Left ventricle myocardium inferior (tissue), 1 donor: ENCODE data around the gene ARHGAP26. TPM values are rescaled to one million over a fixed set of nuclear protein-coding genes. Genes with fewer than 3 reads are reported as not detected.

ENCODE experiments used
- DNase-seq: peaks from one replicate; pipeline ENCODE4 v3.0.0-alpha.2; 2020
- H3K27ac ChIP-seq: fragments of 200-600 bp; replicated peaks from 2 replicates; pipeline ENCODE4 v1.8.0; 2021
- H3K27me3 ChIP-seq: fragments of 200-600 bp; 2 replicates; pipeline ENCODE4 v1.8.0; 2021; ENCODE audit warnings: low read depth
- H3K36me3 ChIP-seq: fragments of 200-600 bp; 2 replicates; pipeline ENCODE4 v1.8.0; 2021
- H3K4me1 ChIP-seq: fragments of 200-600 bp; 2 replicates; pipeline ENCODE4 v1.8.0; 2021
- H3K4me3 ChIP-seq: fragments of 200-600 bp; 2 replicates; pipeline ENCODE4 v1.8.0; 2021; ENCODE audit warnings: mild to moderate bottlenecking, moderate library complexity
- H3K9me3 ChIP-seq: fragments of 200-600 bp; replicated peaks from 2 replicates; pipeline ENCODE4 v1.8.0; 2021
- intact Hi-C: fragments of 100-400 bp; cut with micrococcal nuclease; formaldehyde crosslinking; loops from one replicate; pipeline ENCODE4 v1.11.0; 2022
- total RNA-seq: library from RNA; stranded (reverse); fragmentation: NEBNext Ultra II Directional; extraction: Animal tissue kit (Norgen Biotek cat#: 25700); gene quantifications from one replicate; pipeline ENCODE4 v1.2.1, GENCODE V29; 2021
- TF ChIP-seq, protein P1 (sequence below): fragments of 200-600 bp; IDR thresholded peaks from 2 replicates; pipeline ENCODE4 v1.8.0; 2021; ENCODE audit warnings: antibody characterized with exemption, mild to moderate bottlenecking, borderline replicate concordance
- donor health status: DM: no; HTN: yes; CAD: no; lungs with severe emphysema.

ARHGAP26 gene
- total RNA-seq, 1 donor from 2014 or later = 35.7 TPM

DNA sequence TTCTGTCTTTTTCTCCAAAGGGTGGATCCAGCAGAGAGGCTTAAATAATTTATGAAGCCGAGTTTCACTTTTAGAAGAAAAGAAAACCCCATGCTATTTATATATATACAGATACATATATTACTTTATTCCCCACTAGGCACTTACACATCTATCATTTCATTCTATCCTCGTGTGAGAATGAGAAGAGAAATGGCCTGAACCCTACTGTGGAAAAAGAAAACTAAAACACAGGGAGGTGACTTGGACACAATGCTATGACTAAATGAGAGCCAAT is 438.1 kb downstream of the ARHGAP26 start:
- Histone ChIP-seq H3K4me1 (peaks cover 70% of the 10 kb centered on the region), H3K4me3 (no peak overlapping the region), H3K27me3 (no peaks in the 10 kb centered on the region), H3K27ac (peak overlapping the region; percentile 56), H3K9me3 (no peaks in the 10 kb centered on the region), H3K36me3 (no peaks in the 10 kb centered on the region)
- TF ChIP-seq, protein P1, sequence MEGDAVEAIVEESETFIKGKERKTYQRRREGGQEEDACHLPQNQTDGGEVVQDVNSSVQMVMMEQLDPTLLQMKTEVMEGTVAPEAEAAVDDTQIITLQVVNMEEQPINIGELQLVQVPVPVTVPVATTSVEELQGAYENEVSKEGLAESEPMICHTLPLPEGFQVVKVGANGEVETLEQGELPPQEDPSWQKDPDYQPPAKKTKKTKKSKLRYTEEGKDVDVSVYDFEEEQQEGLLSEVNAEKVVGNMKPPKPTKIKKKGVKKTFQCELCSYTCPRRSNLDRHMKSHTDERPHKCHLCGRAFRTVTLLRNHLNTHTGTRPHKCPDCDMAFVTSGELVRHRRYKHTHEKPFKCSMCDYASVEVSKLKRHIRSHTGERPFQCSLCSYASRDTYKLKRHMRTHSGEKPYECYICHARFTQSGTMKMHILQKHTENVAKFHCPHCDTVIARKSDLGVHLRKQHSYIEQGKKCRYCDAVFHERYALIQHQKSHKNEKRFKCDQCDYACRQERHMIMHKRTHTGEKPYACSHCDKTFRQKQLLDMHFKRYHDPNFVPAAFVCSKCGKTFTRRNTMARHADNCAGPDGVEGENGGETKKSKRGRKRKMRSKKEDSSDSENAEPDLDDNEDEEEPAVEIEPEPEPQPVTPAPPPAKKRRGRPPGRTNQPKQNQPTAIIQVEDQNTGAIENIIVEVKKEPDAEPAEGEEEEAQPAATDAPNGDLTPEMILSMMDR = no peak
- intact Hi-C loops = no loop called here
- DNase-seq = no peak

DNA sequence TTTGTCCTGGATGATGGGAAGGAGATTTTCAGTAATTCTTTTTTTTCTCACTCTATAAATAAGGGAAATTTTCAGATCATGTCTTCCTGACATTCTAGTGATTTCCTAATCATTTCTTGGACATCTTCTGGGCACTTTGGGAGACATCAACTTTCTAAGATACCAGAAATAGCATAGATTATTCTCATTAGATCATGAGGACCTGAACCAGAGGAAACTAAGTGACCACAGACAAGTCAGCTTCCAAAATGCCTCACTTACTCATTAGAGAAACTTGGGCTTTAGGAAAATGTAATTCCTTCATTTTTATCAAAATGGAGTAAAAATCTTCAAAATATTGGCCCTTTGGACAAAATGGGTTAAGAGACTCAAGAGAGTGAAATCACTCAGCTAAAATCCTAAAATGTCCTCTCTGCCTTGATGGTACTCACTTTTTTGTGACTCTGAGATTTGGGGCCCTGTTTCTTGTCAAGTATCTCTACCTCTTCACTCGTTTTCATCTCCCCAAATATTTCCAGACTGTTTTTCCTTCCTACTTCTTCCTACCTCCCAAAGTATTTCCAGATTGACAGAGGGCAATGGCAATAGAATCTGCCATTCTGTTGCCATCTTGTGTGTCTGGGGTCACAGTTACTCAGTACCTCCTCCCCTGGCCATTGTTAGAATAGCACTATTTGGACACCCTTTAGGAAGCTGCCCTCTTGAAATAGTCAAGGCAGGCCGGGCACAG is 438.8 kb downstream of the ARHGAP26 start:
- H3K27ac ChIP-seq = peak overlapping the region; percentile 56
- TF ChIP-seq, protein P1 = no peak
- H3K36me3 ChIP-seq = no peaks in the 10 kb centered on the region
- H3K4me3 ChIP-seq = no peak overlapping the region
- H3K9me3 ChIP-seq = no peaks in the 10 kb centered on the region
- H3K4me1 ChIP-seq = peaks cover 75% of the 10 kb centered on the region
- intact Hi-C loops = no loop called here
- DNase-seq = no peak
- no peaks in the 10 kb centered on the region for H3K27me3 ChIP-seq

DNA sequence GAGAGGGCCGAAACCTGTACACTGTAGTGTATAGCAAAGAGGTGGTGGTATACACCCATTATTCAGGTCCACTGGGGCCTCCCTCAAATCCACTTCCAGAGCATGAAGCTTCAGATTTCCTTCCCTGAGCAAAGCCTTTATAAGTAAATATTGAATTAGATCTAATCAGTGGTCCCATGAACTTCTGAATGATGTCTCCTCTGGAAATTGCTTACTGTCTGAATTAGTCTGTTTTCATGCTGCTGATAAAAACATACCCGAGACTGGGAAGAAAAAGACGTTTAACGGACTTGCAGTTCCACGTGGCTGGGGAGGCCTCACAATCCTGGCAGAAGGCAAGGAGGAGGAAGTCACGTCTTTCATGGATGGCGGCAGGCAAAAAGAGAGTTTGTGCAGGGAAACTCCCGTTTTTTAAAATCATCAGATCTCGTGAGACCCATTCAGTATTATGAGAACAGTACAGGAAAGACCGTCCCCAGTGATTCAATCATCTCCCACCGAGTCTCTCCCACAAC is 439.8 kb downstream of the ARHGAP26 start:
- intact Hi-C loops = no loop called here
- H3K4me1 ChIP-seq = peaks cover 78% of the 10 kb centered on the region
- H3K4me3 ChIP-seq = no peak overlapping the region

DNA sequence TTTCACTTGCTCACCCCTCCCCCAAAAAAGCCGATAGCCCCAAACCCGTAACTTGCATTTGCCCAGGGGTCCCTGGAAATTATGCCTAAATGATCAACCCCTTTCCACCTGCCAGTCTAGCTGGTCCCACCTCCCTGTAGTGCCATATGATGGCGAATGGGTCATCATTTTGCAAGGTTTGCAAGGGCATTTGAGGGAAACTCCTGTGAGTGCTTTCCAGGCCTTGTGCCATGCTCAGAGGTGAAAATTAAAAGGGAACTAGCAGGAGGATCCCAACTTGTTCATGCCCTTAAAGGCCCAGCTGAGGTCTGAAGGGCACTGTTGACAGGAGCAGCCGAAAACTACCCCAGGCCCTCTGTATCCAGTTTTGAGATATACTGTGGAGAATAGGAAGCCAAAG is 440.4 kb downstream of the ARHGAP26 start:
- DNase-seq = no peak
- H3K4me3 ChIP-seq = no peak overlapping the region
- no peaks in the 10 kb centered on the region for H3K27me3 ChIP-seq
- peaks cover 71% of the 10 kb centered on the region for H3K4me1 ChIP-seq
- H3K27ac ChIP-seq = peak overlapping the region; percentile 21
- TF ChIP-seq, protein P1 = no peak
- intact Hi-C loops = no loop called here
- H3K9me3 ChIP-seq = no peaks in the 10 kb centered on the region
- peaks cover 11% of the 10 kb centered on the region for H3K36me3 ChIP-seq

More for the DNA sequence above, 439.8 kb downstream of the ARHGAP26 start:
- Histone ChIP-seq H3K9me3 (no peaks in the 10 kb centered on the region), H3K36me3 (peaks cover 8% of the 10 kb centered on the region), H3K27ac (peak overlapping the region; percentile 21), H3K27me3 (no peaks in the 10 kb centered on the region)
- no peak for DNase-seq
- TF ChIP-seq, protein P1 = no peak

DNA sequence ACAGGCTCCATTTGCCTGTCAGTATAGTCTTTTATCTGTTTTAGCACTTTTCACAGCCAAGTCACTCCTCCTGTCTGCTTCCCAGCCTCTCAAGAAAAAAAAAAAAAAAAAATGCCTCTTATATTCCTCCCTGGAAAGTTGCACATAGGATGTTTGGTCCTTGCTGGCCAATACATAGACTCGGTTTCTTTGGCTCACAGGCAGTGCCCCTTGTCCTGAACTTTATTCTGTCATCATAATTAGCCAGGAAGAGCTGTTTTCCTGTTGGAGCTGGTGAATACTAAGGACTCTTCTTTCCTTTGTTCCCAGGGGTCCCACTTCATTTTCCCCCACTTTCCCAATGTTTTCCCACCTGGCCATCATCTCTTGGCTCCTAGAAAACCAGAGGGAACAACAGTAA is 442.1 kb downstream of the ARHGAP26 start:
- intact Hi-C loops = no loop called here
- H3K27me3 ChIP-seq = no peaks in the 10 kb centered on the region
- peak overlapping the region; percentile 9 for H3K27ac ChIP-seq
- H3K4me1 ChIP-seq = peaks cover 60% of the 10 kb centered on the region
- peaks cover 21% of the 10 kb centered on the region for H3K36me3 ChIP-seq
- no peak for DNase-seq
- no peaks in the 10 kb centered on the region for H3K9me3 ChIP-seq
- TF ChIP-seq, protein P1 = no peak
- no peak overlapping the region for H3K4me3 ChIP-seq
